ENCODE data around the gene TAC4.

DNA sequence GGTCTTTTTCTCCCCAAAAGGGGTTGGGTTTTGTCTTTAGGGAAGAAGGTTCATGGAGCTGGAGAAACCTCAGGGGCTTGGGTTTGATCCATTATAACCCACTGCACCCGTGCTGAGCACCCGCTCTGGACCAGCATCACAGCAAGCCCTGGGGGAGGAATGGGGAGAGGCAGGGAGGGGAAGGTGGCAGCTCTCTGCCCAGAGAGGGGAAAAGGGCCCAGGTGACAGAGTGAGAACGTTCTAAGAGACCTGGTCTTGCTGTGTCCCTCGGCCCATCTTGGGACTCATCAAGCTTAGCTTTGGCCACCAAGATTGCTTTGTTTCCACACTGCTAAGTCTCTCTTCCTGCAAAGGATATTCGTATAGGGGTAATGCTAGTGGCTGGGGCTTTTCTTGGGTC is 38.2 kb upstream of the TAC4 start:
- no peak for TF ChIP-seq POLR2AphosphoS5 (IDR thresholded peaks at IDR 0.05)
- TF ChIP-seq, protein P1, sequence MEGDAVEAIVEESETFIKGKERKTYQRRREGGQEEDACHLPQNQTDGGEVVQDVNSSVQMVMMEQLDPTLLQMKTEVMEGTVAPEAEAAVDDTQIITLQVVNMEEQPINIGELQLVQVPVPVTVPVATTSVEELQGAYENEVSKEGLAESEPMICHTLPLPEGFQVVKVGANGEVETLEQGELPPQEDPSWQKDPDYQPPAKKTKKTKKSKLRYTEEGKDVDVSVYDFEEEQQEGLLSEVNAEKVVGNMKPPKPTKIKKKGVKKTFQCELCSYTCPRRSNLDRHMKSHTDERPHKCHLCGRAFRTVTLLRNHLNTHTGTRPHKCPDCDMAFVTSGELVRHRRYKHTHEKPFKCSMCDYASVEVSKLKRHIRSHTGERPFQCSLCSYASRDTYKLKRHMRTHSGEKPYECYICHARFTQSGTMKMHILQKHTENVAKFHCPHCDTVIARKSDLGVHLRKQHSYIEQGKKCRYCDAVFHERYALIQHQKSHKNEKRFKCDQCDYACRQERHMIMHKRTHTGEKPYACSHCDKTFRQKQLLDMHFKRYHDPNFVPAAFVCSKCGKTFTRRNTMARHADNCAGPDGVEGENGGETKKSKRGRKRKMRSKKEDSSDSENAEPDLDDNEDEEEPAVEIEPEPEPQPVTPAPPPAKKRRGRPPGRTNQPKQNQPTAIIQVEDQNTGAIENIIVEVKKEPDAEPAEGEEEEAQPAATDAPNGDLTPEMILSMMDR (IDR thresholded peaks at IDR 0.05) = no peak

All from breast epithelium (tissue), 3 donors.